GM12872 (cell line): Measurements from ENCODE around the gene CBX4.
A peak's percentile ranks its signal among the peaks of the same experiment; 100 is the strongest.

Source experiments
- TF ChIP-seq, protein P1 (sequence below): IDR thresholded peaks from 3 replicates; pipeline ENCODE4 v1.5.1; 2011; ENCODE audit warnings: low read depth, mild to moderate bottlenecking, low read length, moderate library complexity; ENCODE audit not compliant: insufficient read depth

The CBX4 gene

GRCh38 chr17:79849953-79850352 lies 10.7 kb upstream of the CBX4 start:
- TF ChIP-seq, protein P1, sequence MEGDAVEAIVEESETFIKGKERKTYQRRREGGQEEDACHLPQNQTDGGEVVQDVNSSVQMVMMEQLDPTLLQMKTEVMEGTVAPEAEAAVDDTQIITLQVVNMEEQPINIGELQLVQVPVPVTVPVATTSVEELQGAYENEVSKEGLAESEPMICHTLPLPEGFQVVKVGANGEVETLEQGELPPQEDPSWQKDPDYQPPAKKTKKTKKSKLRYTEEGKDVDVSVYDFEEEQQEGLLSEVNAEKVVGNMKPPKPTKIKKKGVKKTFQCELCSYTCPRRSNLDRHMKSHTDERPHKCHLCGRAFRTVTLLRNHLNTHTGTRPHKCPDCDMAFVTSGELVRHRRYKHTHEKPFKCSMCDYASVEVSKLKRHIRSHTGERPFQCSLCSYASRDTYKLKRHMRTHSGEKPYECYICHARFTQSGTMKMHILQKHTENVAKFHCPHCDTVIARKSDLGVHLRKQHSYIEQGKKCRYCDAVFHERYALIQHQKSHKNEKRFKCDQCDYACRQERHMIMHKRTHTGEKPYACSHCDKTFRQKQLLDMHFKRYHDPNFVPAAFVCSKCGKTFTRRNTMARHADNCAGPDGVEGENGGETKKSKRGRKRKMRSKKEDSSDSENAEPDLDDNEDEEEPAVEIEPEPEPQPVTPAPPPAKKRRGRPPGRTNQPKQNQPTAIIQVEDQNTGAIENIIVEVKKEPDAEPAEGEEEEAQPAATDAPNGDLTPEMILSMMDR = no peak

DNA sequence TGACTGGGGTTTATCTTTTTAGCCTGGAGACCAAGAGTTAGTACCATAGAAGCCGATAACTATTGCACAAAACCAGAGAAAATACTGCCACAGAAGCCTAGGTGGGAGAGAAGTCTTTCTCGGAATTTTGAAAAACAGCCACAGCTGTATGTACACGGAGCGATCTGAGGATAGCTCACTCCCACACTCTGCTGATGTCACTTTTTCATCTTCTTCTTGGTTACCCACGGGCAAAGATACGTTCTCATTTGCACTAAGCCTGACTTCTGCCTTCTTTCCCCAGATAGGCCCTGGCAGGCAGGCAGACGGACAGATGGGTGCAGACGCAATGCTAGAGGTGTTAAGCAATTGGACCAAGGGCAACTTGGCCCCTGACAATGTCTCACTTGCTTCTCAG lies 9.1 kb upstream of the CBX4 start:
- TF ChIP-seq, protein P1 = no peak

- TF ChIP-seq, protein P1 = no peak
These were observed 8.6 kb upstream of the CBX4 start for GRCh38 chr17:79847698-79848369.

DNA sequence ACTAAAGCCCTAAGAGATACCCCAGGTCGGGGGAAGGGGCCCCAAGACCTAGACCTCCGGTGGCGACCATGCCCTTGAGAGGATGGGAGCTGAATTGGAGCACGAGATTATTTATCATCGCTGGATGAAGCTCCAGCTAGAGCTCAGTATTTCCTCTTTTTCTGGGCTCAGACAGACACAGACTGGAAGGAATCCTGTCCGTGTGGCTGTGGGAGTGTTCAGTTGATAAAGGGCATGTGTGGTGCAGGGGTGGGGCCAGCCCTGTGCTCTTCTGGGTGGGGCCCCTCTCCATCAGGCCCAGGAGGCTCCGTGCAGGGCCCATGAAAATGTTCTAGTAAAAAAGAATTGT lies 6.3 kb upstream of the CBX4 start:
- TF ChIP-seq, protein P1 = no peak

- TF ChIP-seq, protein P1 = peak; percentile 68
These were observed 5.8 kb upstream of the CBX4 start for GRCh38 chr17:79844869-79845600.

DNA sequence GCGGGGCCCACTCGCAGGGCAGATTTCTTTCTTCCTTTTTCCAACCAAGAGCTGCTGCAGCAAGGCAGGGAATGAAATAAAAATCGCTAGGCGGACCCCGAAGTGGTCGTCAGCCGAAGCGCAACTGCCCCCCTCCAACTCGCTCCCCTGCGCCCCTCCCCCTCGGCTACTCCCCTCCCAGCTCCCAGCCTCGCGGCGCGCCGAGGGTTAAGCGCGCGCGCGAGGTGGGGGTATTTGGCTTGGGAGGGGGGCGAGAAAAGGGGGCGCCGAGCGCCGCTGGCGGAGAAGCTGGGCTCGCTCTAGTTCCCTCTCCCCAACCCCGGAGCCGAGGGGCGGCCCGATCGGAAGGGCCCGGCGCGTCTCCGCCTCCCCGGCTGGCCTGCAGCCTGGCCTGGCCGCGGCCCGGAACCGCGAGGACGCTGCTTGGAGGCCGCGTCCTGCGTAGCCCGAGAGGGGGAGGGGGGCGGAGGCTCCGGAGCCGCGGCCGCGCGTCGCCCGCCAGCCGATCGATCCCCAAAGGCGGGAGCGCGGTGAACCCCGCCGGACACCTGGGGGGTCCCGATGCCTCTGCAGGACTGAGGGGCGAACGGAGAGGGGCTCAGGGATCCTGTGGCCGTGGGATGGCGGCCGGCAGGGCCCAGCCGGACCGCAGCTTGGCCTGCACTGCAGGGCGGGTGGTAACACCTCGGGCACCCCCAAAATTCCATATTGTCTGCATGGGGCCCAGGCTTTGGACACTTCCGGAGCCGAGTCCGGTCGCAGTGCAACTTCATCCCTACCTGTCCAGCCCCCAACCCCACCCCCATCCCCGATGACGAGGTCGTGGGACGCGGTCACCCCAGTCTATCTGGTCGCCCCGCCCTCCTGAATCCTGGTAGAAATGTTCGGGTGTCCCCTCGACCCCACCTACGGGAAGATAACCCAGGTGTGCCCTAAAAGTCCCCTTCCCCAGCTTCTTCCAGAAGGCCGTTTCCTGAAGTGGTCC lies 4.9 kb upstream of the CBX4 start:
- TF ChIP-seq, protein P1 = no peak

- TF ChIP-seq, protein P1 = no peak
These were observed 4.2 kb upstream of the CBX4 start for GRCh38 chr17:79843474-79843815.
